ENCODE data around the gene CTDP1. TPM values are rescaled to one million over a fixed set of nuclear protein-coding genes. Genes with fewer than 3 reads are reported as not detected.

The CTDP1 gene
- total RNA-seq, 1 experiment from 2014 or later: 33.7 TPM

GRCh38 chr18:79697976-79698375 is 18.4 kb downstream of the CTDP1 start:
- Histone ChIP-seq H2AK5ac (ENCODE audit: insufficient read length, low read length) (no peak overlapping the region), H3K4me1 (ENCODE audit: insufficient read depth, low read length) (no peaks in the 10 kb centered on the region), H3T11ph (ENCODE audit: low read length) (no peak overlapping the region), H3K27ac (ENCODE audit: insufficient read length, low read depth, low read length) (no peak overlapping the region), H3K14ac (ENCODE audit: insufficient read depth, low read length) (no peak overlapping the region), H3K23me2 (ENCODE audit: insufficient read length, low read depth, low read length, poor library complexity, severe bottlenecking) (no peaks in the 10 kb centered on the region), H3K4ac (ENCODE audit: low read depth, low read length) (no peak overlapping the region), H4K5ac (ENCODE audit: insufficient read length, low read depth, low read length) (no peak overlapping the region), H3K23ac (ENCODE audit: insufficient read length, low read depth, low read length) (no peak overlapping the region), H2BK15ac (ENCODE audit: low read depth, low read length) (no peak overlapping the region), H3K9me3 (ENCODE audit: control insufficient read depth, low read depth, low read length) (no peaks in the 10 kb centered on the region), H3K9ac (ENCODE audit: extremely low read depth, insufficient read length, low read length) (no peak overlapping the region), H3K18ac (ENCODE audit: insufficient read length, low read depth, low read length) (no peak overlapping the region), H3K56ac (ENCODE audit: insufficient read length, low read depth, low read length) (no peak overlapping the region), H2BK20ac (ENCODE audit: low read depth, low read length, poor library complexity, severe bottlenecking) (no peak overlapping the region), H2BK120ac (ENCODE audit: low read depth, low read length, poor library complexity, severe bottlenecking) (no peak overlapping the region), H3K4me2 (ENCODE audit: insufficient read depth, insufficient read length, low read length) (no peak overlapping the region), H4K8ac (replicated peaks; ENCODE audit: insufficient read length, low read depth, low read length) (no peak overlapping the region), H2BK12ac (ENCODE audit: insufficient read length, low read depth, low read length) (no peak overlapping the region), H3K27me3 (ENCODE audit: insufficient read depth, low read length) (no peaks in the 10 kb centered on the region), H2BK5ac (ENCODE audit: insufficient read length, low read length) (no peak overlapping the region), H3K79me2 (ENCODE audit: insufficient read depth, low read length) (peaks cover 3% of the 10 kb centered on the region; the same call in 1 of the 2 replicates), H3K79me1 (ENCODE audit: insufficient read depth, low read depth, low read length, poor library complexity, severe bottlenecking) (peaks cover 2% of the 10 kb centered on the region), H4K20me1 (ENCODE audit: control insufficient read depth, insufficient read depth, insufficient read length) (peaks cover 2% of the 10 kb centered on the region), H2AFZ (ENCODE audit: low read length) (no peak overlapping the region), H4K91ac (ENCODE audit: insufficient read length, low read depth, low read length) (no peak overlapping the region)
- Mint-ChIP-seq H3K27ac (peak overlapping the region in 1 of 3 experiments; percentile 44; a peak in 2 of 7 replicates), H3K4me1 (peaks cover 4 to 5% of the 10 kb centered on the region in 2 experiments), H3K36me3 (ENCODE audit: insufficient read depth in 1 of 3, low read depth in 3 of 3) (peaks cover 28 to 58% (median 51%) of the 10 kb centered on the region in 3 experiments; a peak in 6 of 7 replicates), H3K4me3 (no peak overlapping the region), H3K27me3 (ENCODE audit: low read depth) (no peaks in the 10 kb centered on the region), H3K9me3 (no peaks in the 10 kb centered on the region)
- no peak for TF ChIP-seq CTCF (conservative IDR thresholded peaks at IDR 0.05)
- no peak for DNase-seq
- WGBS (ENCODE audit: extremely low coverage, insufficient read length, low lambda C conversion rate): no CpG with 5 or more reads among the region's 22 CpGs

All from H9 (cell line).